Smooth muscle cell (in vitro differentiated cells): Measurements from ENCODE around the gene TSC22D2. TPM values are rescaled to one million over a fixed set of nuclear protein-coding genes. Genes with fewer than 3 reads are reported as not detected.
"Not testable (repeated sequence)": the region's sequence is repeated elsewhere in the genome, so short reads cannot be mapped to it uniquely, and the experiment has no call there.

Experiments used
- DNase-seq: peaks from one replicate; lab custom pipeline; 2025; ENCODE audit not compliant: unreplicated experiment; lab: John Stamatoyannopoulos, UW
- H2AFZ ChIP-seq: fragments of 200-600 bp; sonication (generic); 2 replicates; pipeline ENCODE4 v1.6.0; 2016; ENCODE audit warnings: antibody characterized with exemption, low read depth, mild to moderate bottlenecking
- H3F3A ChIP-seq: fragments of 200-600 bp; sonication (generic); 2 replicates; pipeline ENCODE4 v1.6.0; 2017; ENCODE audit warnings: antibody characterized with exemption, low read depth
- H3K27ac ChIP-seq: fragments of 200-600 bp; sonication (generic); 2 replicates; pipeline ENCODE4 v1.5.1; 2016; ENCODE audit warnings: low read depth, mild to moderate bottlenecking
- H3K27me3 ChIP-seq: fragments of 200-600 bp; sonication (generic); 2 replicates; pipeline ENCODE4 v1.6.1; 2016; ENCODE audit warnings: low read depth, mild to moderate bottlenecking
- H3K36me3 ChIP-seq: fragments of 200-600 bp; sonication (generic); 2 replicates; pipeline ENCODE4 v1.5.1; 2016; ENCODE audit warnings: low read depth
- H3K4me1 ChIP-seq: fragments of 200-600 bp; sonication (generic); 2 replicates; pipeline ENCODE4 v1.5.1; 2016; ENCODE audit warnings: low read depth
- H3K4me2 ChIP-seq: fragments of 200-600 bp; sonication (generic); 2 replicates; pipeline ENCODE4 v1.6.0; 2016; ENCODE audit warnings: mild to moderate bottlenecking
- H3K4me3 ChIP-seq: fragments of 200-600 bp; sonication (generic); 2 replicates; pipeline ENCODE4 v1.5.1; 2016; ENCODE audit warnings: mild to moderate bottlenecking
- H3K79me2 ChIP-seq: fragments of 200-600 bp; sonication (generic); 2 replicates; pipeline ENCODE4 v1.6.0; 2016; ENCODE audit warnings: low read depth, mild to moderate bottlenecking
- H3K9ac ChIP-seq: fragments of 200-600 bp; sonication (generic); 2 replicates; pipeline ENCODE4 v1.6.0; 2016; ENCODE audit warnings: low read depth
- H3K9me3 ChIP-seq: fragments of 200-600 bp; sonication (generic); replicated peaks from 2 replicates; pipeline ENCODE4 v1.5.1; 2016; ENCODE audit warnings: low read depth
- H4K20me1 ChIP-seq: fragments of 200-600 bp; sonication (generic); 2 replicates; pipeline ENCODE4 v1.6.0; 2016; ENCODE audit warnings: low read depth
- CTCF ChIP-seq: fragments of 200-600 bp; sonication (generic); IDR thresholded peaks from 2 replicates; pipeline ENCODE4 v1.5.1; 2017; ENCODE audit warnings: borderline replicate concordance, mild to moderate bottlenecking, antibody characterized with exemption; ENCODE audit not compliant: insufficient read depth, poor library complexity, severe bottlenecking
- WGBS: methylation state at CpG from one replicate; pipeline ENCODE4 v1.1.7; 2016; ENCODE audit warnings: low lambda C conversion rate; 5-methylcytosine and 5-hydroxymethylcytosine counted together
- polyA plus RNA-seq: library from polyadenylated mRNA; unstranded; fragments of >200 nt; fragmentation: Nextera tagmentation; extraction: Ambion mirVana; gene quantifications from 2 replicates; pipeline ENCODE4 v1.2.1, GENCODE V29; 2016
- total RNA-seq: library from RNA; depleted of rRNA; stranded (reverse); fragments of >200 nt; gene quantifications from 2 replicates; pipeline ENCODE4 v1.2.3, GENCODE V29; 2014

Gene TSC22D2
- total and polyA plus RNA-seq, 2 experiments from 2014 or later: 31.7 to 37.0 TPM

- Histone ChIP-seq H2AFZ (peak overlapping the region; percentile 35), H3K4me2 (peak overlapping the region; percentile 56), H3K36me3 (no peaks in the 10 kb centered on the region), H3K27ac (no peak overlapping the region), H3K4me1 (peaks cover 6% of the 10 kb centered on the region), H3F3A (no peaks in the 10 kb centered on the region), H4K20me1 (no peaks in the 10 kb centered on the region), H3K27me3 (no peaks in the 10 kb centered on the region), H3K9ac (no peak overlapping the region), H3K4me3 (no peak overlapping the region), H3K9me3 (no peaks in the 10 kb centered on the region), H3K79me2 (no peaks in the 10 kb centered on the region)
- no peak for DNase-seq
- 4% methylated on average over 2 of the region's 2 CpGs for WGBS
- peak; percentile 78 for TF ChIP-seq CTCF
These were observed 87.6 kb downstream of the TSC22D2 start for GRCh38 chr3:150495563-150496168.

- H3K9me3 ChIP-seq: no peaks in the 10 kb centered on the region
- no peaks in the 10 kb centered on the region for H3F3A ChIP-seq
- H3K36me3 ChIP-seq: no peaks in the 10 kb centered on the region
- no peak for DNase-seq
- H4K20me1 ChIP-seq: no peaks in the 10 kb centered on the region
- H3K4me2 ChIP-seq: no peak overlapping the region
- H2AFZ ChIP-seq: no peak overlapping the region
- H3K9ac ChIP-seq: no peak overlapping the region
- H3K4me3 ChIP-seq: no peak overlapping the region
- H3K79me2 ChIP-seq: no peaks in the 10 kb centered on the region
- TF ChIP-seq CTCF: no peak
- H3K27me3 ChIP-seq: no peaks in the 10 kb centered on the region
- 77% methylated on average over 2 of the region's 2 CpGs for WGBS
- peaks cover 6% of the 10 kb centered on the region for H3K4me1 ChIP-seq
- no peak overlapping the region for H3K27ac ChIP-seq
These were observed 89.9 kb downstream of the TSC22D2 start for GRCh38 chr3:150497956-150498355.

GRCh38 chr3:150500960-150501359 lies 92.9 kb downstream of the TSC22D2 start:
- H3K36me3 ChIP-seq, H3K4me1 ChIP-seq, H4K20me1 ChIP-seq, H2AFZ ChIP-seq, H3K27me3 ChIP-seq, DNase-seq, H3F3A ChIP-seq, H3K9me3 ChIP-seq, H3K4me2 ChIP-seq, H3K4me3 ChIP-seq, H3K79me2 ChIP-seq, H3K27ac ChIP-seq, H3K9ac ChIP-seq: not testable (repeated sequence)
- WGBS: 100% methylated on average over 1 of the region's 1 CpG

GRCh38 chr3:150503402-150504099 lies 95.5 kb downstream of the TSC22D2 start:
- no peak for TF ChIP-seq CTCF
- H3K9me3 ChIP-seq: no peaks in the 10 kb centered on the region
- H2AFZ ChIP-seq: no peak overlapping the region
- no peaks in the 10 kb centered on the region for H3K4me1 ChIP-seq
- H3K9ac ChIP-seq: no peak overlapping the region
- no peak for DNase-seq
- H3K4me3 ChIP-seq: no peak overlapping the region
- H4K20me1 ChIP-seq: no peaks in the 10 kb centered on the region
- H3F3A ChIP-seq: no peaks in the 10 kb centered on the region
- no peaks in the 10 kb centered on the region for H3K27me3 ChIP-seq
- no peak overlapping the region for H3K27ac ChIP-seq
- 90% methylated on average over 5 of the region's 5 CpGs for WGBS
- no peak overlapping the region for H3K4me2 ChIP-seq
- H3K36me3 ChIP-seq: no peaks in the 10 kb centered on the region
- no peaks in the 10 kb centered on the region for H3K79me2 ChIP-seq
